ENCODE data around the gene RUNX2. TPM values are rescaled to one million over a fixed set of nuclear protein-coding genes. Genes with fewer than 3 reads are reported as not detected.

Gene RUNX2
- total RNA-seq, 2 experiments from 2014 or later, result 33.4 to 34.9 TPM

DNA sequence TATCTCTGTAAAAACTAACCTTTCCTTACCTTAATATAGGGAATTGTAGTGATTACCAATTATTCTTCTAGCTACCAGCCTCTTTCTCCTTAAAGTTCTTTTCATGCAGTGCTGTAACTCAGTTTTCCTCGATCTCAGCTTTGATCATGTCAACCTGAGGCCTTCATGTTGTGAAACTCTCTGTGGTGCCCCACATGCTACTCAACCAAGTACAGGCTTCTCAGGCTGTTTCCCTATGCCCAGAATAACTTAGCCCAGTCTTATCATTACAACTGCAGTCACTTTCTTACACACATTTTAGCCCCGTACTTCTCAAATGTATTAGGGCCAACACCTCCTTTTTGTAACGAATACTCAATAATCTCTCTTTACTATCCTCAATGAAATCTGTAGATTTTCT lies 139.7 kb downstream of the RUNX2 start:
- H3K27ac Mint-ChIP-seq, result no peak overlapping the region
- POLR2A ChIA-PET, result interaction anchor here (0.7 kb wide), 1 partner anchor 157 kb away, joined by 3 read pairs; no protein-coding TSS in a partner anchor

DNA sequence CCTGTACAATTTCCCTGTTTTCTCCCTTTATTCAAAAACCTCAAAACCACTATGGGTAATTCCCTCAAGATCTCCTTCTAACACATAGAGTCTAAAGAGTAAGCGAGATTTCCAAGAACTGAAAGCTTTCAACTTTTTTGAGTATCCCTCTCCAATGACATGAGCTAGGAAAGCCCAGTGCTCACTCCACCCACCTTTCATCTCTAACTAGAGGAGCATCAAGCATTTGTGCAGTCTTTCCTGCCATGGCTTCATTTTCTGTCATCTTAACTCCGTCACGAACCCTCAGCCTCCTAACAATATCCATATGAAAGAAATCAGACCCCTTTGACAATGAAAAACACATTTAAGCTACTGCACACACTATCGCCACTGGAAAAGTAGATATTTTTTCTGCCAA lies 141.5 kb downstream of the RUNX2 start:
- POLR2A ChIA-PET, result interaction anchor here (1.1 to 1.5 kb wide), 2 partner anchors 18 to 455 kb away, joined by 3 to 4 read pairs; no protein-coding TSS in a partner anchor
- CTCF ChIA-PET, result interaction anchor here (1.2 kb wide), 1 partner anchor 245 kb away, joined by 3 read pairs; no protein-coding TSS in a partner anchor
- DNase-seq, result no peak
- Mint-ChIP-seq H3K4me1 (ENCODE audit: low read depth) (peaks cover 57% of the 10 kb centered on the region), H3K4me3 (no peak overlapping the region), H3K27ac (no peak overlapping the region), H3K36me3 (peaks cover 53% of the 10 kb centered on the region), H3K9me3 (no peaks in the 10 kb centered on the region), H3K27me3 (no peaks in the 10 kb centered on the region)
- intact Hi-C loops (cut with micrococcal nuclease), result no loop called here

More for the DNA sequence above, 139.7 kb downstream of the RUNX2 start:
- intact Hi-C loops (cut with micrococcal nuclease), result no loop called here
- H3K4me1 Mint-ChIP-seq (ENCODE audit: low read depth), result peaks cover 44% of the 10 kb centered on the region
- DNase-seq, result no peak
- CTCF ChIA-PET, result no interaction called here
- H3K36me3 Mint-ChIP-seq, result peaks cover 55% of the 10 kb centered on the region
- H3K9me3 Mint-ChIP-seq, result no peaks in the 10 kb centered on the region
- no peak overlapping the region for H3K4me3 Mint-ChIP-seq
- H3K27me3 Mint-ChIP-seq, result no peaks in the 10 kb centered on the region

DNA sequence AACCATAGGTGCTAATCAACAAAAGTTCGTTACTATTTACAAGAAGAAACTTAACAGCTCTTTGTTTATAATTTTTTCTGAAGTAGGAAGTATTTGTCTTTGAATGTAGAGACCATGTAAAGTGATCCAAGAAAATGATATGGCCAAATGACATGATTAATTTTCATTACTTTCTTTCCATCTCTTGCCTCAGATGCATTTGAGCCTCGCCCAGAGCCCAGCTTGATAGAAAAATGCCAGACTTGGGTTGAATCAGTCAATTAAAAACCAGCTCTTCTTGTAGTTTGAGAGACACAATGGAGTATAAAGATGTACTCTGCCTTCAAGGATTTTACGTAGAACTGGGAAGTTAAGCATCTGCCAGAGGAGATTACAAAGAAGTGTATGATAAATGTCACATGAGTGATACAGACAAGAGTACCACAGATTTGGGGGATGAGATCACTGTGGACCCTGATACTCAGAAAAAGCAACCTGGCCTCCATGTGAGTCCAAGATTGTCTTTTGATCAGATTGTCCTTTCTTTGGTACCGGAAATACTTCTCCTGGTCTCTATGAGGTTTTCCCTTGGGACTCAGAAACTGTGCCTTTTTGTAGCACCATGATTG lies 142.1 kb downstream of the RUNX2 start:
- Mint-ChIP-seq H3K27ac (peak overlapping the region; percentile 9), H3K4me1 (ENCODE audit: low read depth) (peaks cover 60% of the 10 kb centered on the region), H3K4me3 (no peak overlapping the region), H3K36me3 (peaks cover 53% of the 10 kb centered on the region), H3K9me3 (no peaks in the 10 kb centered on the region), H3K27me3 (no peaks in the 10 kb centered on the region)
- DNase-seq, result no peak
- CTCF ChIA-PET, result interaction anchor here (1.2 kb wide), 1 partner anchor 244 kb away, joined by 3 read pairs; no protein-coding TSS in a partner anchor
- POLR2A ChIA-PET, result interaction anchor here (1.1 to 1.5 kb wide), 2 partner anchors 19 to 454 kb away, joined by 3 to 4 read pairs; no protein-coding TSS in a partner anchor
- intact Hi-C loops (cut with micrococcal nuclease), result no loop called here

DNA sequence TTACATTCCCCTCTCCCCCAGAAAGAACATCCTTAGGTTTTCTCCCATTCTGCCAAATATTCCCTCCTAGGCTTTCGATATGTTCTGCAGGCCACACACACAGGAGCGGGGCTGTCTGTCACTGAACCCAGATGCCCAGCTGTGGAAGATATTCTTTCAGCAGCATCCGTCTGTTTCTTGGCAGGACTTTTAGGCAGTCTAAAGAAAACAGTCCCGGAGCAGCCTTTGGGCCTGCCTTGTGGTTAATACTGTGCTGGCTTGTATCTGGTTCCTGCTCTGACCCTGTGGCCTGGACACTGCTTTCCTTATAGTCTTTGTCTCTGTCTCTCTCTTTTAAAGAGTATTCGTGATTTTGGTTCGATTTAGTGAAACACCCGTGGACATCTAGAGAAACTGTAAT lies 144.3 kb downstream of the RUNX2 start:
- intact Hi-C loops (cut with micrococcal nuclease), result no loop called here
- Mint-ChIP-seq H3K36me3 (peaks cover 43% of the 10 kb centered on the region), H3K4me3 (no peak overlapping the region), H3K27me3 (no peaks in the 10 kb centered on the region), H3K4me1 (ENCODE audit: low read depth) (peaks cover 63% of the 10 kb centered on the region), H3K9me3 (no peaks in the 10 kb centered on the region), H3K27ac (no peak overlapping the region)
- ChIA-PET POLR2A (no interaction called here), CTCF (no interaction called here)
- DNase-seq, result no peak

DNA sequence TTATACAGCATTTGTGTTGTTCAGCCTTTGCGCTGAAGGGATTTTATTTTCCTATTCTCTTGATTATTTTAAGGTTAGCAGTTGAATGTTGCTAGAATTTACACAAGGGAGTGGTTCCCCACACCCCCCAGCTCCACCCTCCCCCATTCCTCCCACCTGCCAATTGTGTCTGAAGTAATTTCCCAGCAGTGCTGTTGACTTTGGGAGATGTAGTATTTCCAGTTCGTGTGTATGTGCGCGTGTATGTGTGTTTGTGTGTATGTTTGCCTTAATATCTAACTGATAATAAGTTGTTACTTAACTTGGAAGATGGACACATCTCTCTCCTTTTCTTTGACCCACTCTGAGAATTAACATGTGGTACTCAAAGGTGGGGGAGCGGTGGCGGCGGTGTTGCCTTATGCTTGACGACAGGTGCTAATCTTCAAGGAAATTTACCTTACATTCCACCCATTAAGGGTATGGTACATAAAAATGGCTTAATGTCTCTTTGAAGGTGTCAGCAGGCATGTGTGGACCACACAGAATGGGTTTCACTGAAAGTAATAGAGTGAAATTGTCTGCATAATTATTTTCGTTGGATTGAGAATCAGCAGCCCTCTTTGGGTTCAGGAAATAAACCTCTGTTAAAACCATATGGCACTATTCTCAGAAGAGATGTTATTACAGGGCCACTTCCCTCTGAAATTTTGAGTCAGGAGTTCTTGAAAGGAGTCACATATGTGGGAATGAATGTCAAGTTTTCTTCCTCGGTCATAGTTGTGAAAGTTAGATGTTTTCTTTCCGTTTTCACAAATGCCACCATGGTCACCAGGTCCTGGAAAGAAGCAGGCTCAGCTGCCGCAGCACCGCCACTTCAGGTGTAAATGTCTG lies 145.2 kb downstream of the RUNX2 start:
- intact Hi-C loops (cut with micrococcal nuclease), result no loop called here
- ChIA-PET POLR2A (no interaction called here), CTCF (no interaction called here)
- DNase-seq, result no peak
- Mint-ChIP-seq H3K27me3 (no peaks in the 10 kb centered on the region), H3K4me3 (no peak overlapping the region), H3K36me3 (peaks cover 36% of the 10 kb centered on the region), H3K4me1 (ENCODE audit: low read depth) (peaks cover 56% of the 10 kb centered on the region), H3K9me3 (no peaks in the 10 kb centered on the region), H3K27ac (peak overlapping the region; percentile 40)

DNA sequence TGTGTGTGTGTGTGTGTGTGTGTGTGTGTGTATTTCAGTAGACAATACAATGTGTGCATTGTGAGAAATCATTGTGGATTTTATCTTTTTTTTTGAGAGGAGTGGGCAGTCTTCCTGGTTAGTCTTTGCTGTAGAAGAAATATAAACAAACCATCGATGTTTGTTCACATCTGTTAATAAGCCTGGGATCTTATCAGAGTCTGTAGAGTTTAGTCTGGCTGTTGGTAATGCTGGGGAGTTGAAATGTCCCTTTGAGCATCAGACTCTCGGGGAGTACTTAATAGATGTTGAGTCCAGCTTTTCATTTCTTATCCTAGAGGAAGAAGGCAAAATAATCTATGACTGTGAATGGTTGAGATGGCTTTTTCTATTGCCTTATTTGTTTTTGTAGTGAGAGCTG lies 146.2 kb downstream of the RUNX2 start:
- no peak for DNase-seq
- intact Hi-C loops (cut with micrococcal nuclease), result no loop called here
- H3K4me3 Mint-ChIP-seq, result no peak overlapping the region
- no peaks in the 10 kb centered on the region for H3K9me3 Mint-ChIP-seq
- H3K36me3 Mint-ChIP-seq, result peaks cover 32% of the 10 kb centered on the region
- no peak overlapping the region for H3K27ac Mint-ChIP-seq
- peaks cover 50% of the 10 kb centered on the region for H3K4me1 Mint-ChIP-seq (ENCODE audit: low read depth)
- CTCF ChIA-PET, result no interaction called here
- POLR2A ChIA-PET, result no interaction called here
- no peaks in the 10 kb centered on the region for H3K27me3 Mint-ChIP-seq

DNA sequence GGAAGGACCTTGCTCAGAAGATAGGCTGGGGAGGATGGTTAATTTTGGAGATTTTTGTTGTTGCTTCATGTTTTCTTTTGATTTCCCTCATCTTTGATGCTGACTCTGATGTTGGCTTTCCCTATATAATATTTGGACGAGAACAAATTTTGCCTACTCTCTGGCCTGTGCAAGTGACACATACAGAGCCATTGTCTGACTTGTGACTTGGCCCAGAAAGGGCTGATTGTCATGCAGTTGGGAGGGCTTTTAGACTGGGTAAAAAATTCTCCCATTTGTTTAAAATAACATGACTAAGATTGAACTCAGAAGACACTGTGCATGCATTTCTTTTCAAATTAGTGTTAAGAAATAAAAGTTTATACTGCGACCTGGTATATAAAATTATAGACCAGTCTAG lies 148.2 kb downstream of the RUNX2 start:
- ChIA-PET POLR2A (no interaction called here), CTCF (no interaction called here)
- Mint-ChIP-seq H3K4me1 (ENCODE audit: low read depth) (peaks cover 32% of the 10 kb centered on the region), H3K27me3 (no peaks in the 10 kb centered on the region), H3K9me3 (no peaks in the 10 kb centered on the region), H3K36me3 (peaks cover 26% of the 10 kb centered on the region), H3K27ac (no peak overlapping the region), H3K4me3 (no peak overlapping the region)
- no peak for DNase-seq
- intact Hi-C loops (cut with micrococcal nuclease), result no loop called here

DNA sequence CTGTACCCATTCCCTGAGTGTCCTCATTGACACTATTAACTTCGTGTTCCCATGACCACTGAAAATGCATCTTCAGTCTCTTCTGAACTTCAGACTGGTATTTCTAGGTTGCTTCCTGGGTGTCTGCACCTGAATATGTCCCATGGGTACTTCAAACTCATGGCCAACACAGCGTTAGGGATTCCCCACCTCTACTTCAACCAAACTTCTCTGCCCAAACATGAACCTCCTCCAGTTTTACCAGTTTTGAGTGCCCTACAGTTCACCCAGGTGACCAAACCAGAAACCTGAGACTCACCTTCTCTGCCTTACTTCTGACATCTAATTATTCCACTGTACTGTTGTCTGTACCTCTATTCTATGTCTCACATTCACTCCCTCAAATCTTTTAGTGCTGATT lies 149.1 kb downstream of the RUNX2 start:
- Mint-ChIP-seq H3K4me1 (ENCODE audit: low read depth) (peaks cover 28% of the 10 kb centered on the region), H3K36me3 (peaks cover 21% of the 10 kb centered on the region), H3K27me3 (no peaks in the 10 kb centered on the region), H3K4me3 (no peak overlapping the region), H3K27ac (no peak overlapping the region), H3K9me3 (no peaks in the 10 kb centered on the region)
- CTCF ChIA-PET, result interaction anchor here (1.8 kb wide), 1 partner anchor 237 kb away, joined by 5 read pairs; no protein-coding TSS in a partner anchor
- POLR2A ChIA-PET, result no interaction called here
- intact Hi-C loops (cut with micrococcal nuclease), result no loop called here
- no peak for DNase-seq

DNA sequence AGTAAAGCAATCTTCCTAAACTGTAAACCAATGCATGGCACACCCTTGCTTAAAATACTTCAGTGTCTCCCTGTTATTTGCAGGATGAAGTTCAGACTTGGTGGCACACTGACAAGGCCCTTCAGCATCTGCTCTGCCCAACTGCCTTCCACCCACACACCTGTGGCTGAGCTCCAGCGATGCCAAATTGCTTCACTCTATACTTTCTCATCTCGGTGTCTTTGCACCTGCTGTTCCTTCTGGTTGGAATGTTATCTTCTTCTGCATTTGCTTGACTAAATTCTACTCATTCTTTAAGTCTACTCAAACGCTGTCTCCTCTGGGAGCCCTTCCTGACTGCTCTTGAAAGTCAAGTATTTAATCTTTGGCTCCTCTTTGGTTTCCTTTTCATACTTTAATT lies 149.7 kb downstream of the RUNX2 start:
- ChIA-PET POLR2A (no interaction called here), CTCF (interaction anchor here (1.2 to 1.8 kb wide), 2 partner anchors 93 to 237 kb away, joined by 5 read pairs; no protein-coding TSS in a partner anchor)
- H3K9me3 Mint-ChIP-seq, result no peaks in the 10 kb centered on the region
- no peak overlapping the region for H3K4me3 Mint-ChIP-seq
- intact Hi-C loops (cut with micrococcal nuclease), result loop anchor here (1.0 to 2.0 kb wide), 8 partner anchors 9 to 447 kb away; partner anchors contain the start of gene SUPT3H
- H3K27ac Mint-ChIP-seq, result no peak overlapping the region
- peak; percentile 48 for DNase-seq
- peaks cover 24% of the 10 kb centered on the region for H3K4me1 Mint-ChIP-seq (ENCODE audit: low read depth)
- no peaks in the 10 kb centered on the region for H3K27me3 Mint-ChIP-seq
- peaks cover 19% of the 10 kb centered on the region for H3K36me3 Mint-ChIP-seq

DNA sequence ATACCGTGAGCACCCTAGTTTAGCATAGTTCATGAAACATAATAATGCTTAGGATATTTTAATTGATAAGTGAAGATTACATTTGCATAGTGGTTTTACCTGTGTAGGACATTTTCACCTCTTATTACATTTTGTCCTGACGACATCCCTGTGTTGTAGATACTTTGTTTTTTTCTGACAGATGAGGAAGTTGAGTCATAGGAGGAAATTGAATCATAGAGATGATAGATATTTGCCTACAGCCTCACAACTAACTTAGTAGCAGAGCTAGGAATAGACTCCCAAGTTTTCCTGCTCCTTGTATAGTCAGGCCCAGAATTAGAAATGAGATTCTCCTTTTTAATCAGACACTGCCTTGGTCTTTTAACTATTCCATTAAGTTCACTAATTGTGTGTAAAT lies 150.1 kb downstream of the RUNX2 start:
- H3K27ac Mint-ChIP-seq, result no peak overlapping the region
- H3K4me1 Mint-ChIP-seq (ENCODE audit: low read depth), result peaks cover 21% of the 10 kb centered on the region
- H3K4me3 Mint-ChIP-seq, result no peak overlapping the region
- H3K9me3 Mint-ChIP-seq, result no peaks in the 10 kb centered on the region
- DNase-seq, result no peak
- ChIA-PET POLR2A (interaction anchor here (0.8 kb wide), 1 partner anchor 42 kb away, joined by 3 read pairs; no protein-coding TSS in a partner anchor), CTCF (interaction anchor here (1.2 to 1.8 kb wide), 2 partner anchors 93 to 236 kb away, joined by 5 read pairs; no protein-coding TSS in a partner anchor)
- intact Hi-C loops (cut with micrococcal nuclease), result loop anchor here (1.0 to 2.0 kb wide), 8 partner anchors 8 to 446 kb away; partner anchors contain the start of gene SUPT3H
- H3K27me3 Mint-ChIP-seq, result no peaks in the 10 kb centered on the region
- peaks cover 19% of the 10 kb centered on the region for H3K36me3 Mint-ChIP-seq

DNA sequence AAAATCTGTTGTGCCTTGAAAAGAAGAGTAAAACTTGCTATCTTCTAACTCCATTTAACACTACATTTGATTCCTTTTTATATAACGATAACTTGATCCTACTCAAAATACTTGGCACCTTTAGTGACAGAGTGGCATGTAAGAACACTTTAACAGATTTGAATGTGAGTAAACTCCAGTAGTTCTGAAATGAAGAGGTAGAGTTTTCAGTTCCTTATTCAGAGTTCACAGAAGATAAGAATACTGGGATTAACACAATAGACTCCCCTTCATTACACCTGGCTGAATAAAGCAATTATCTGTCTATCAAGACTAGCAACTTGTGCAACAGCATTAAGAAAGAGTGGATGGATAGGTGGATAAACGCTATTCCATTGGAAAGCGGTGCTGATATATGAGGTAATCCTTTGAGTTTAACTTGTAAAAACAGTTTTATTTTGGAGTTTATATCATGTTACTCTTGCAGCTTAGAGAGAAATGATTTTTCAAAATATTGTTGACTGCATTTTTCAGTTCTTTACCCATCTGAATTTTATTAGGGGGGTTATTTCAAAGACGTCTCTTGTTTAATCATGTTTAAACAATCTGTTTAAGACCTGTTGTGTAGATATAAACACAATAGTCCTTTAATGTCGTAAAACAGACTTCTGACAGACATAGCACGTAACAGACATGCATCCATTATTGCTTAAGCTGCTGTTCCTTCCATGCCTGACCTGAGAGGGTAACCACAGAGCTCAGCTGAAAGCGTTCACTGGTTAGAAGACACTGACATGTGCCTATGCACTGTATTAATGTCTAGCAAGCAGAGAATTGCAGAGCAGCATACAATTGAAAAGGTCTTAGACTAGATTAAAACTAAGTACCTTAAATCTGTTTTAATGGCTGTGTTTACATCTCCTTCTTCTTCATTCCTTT lies 152.0 kb downstream of the RUNX2 start:
- H3K27ac Mint-ChIP-seq, result no peak overlapping the region
- CTCF ChIA-PET, result interaction anchor here (1.1 kb wide), 1 partner anchor 442 kb away, joined by 3 read pairs; no protein-coding TSS in a partner anchor
- H3K27me3 Mint-ChIP-seq, result no peaks in the 10 kb centered on the region
- intact Hi-C loops (cut with micrococcal nuclease), result loop anchor here (2.0 kb wide), 3 partner anchors 33 to 103 kb away; partner anchors contain the start of gene SUPT3H
- H3K36me3 Mint-ChIP-seq, result peaks cover 21% of the 10 kb centered on the region
- no peaks in the 10 kb centered on the region for H3K9me3 Mint-ChIP-seq
- POLR2A ChIA-PET, result no interaction called here
- H3K4me3 Mint-ChIP-seq, result no peak overlapping the region
- DNase-seq, result no peak
- peaks cover 17% of the 10 kb centered on the region for H3K4me1 Mint-ChIP-seq (ENCODE audit: low read depth)
